Activated CD4-positive, alpha-beta memory T cell treated with anti-CD3 and anti-CD28 coated beads for 36 hours (primary cell): ENCODE data around the gene MALRD1. TPM values are rescaled to one million over a fixed set of nuclear protein-coding genes. Genes with fewer than 3 reads are reported as not detected.
"Not testable (repeated sequence)": the region's sequence is repeated elsewhere in the genome, so short reads cannot be mapped to it uniquely, and the experiment has no call there.

Source experiments
- CTCF ChIA-PET: fragments of 350-600 bp; sonication (Branson Sonifier 250); formaldehyde crosslinking; loops from one replicate; lab custom pipeline; 2021; ENCODE audit warnings: antibody characterized with exemption, inconsistent platforms; lab: Charles Lee
- POLR2A ChIA-PET: fragments of 350-600 bp; sonication (Branson Sonifier 250); formaldehyde crosslinking; loops from one replicate; lab custom pipeline; 2021; ENCODE audit warnings: antibody characterized with exemption; lab: Charles Lee
- DNase-seq: peaks from one replicate; pipeline ENCODE4 v3.0.0-alpha.2; 2020
- H3K27ac Mint-ChIP-seq: one replicate; pipeline ENCODE4 v1.8.0; 2021; ENCODE audit warnings: mixed read lengths
- H3K27me3 Mint-ChIP-seq: one replicate; pipeline ENCODE4 v1.8.0; 2021; ENCODE audit warnings: mixed read lengths
- H3K36me3 Mint-ChIP-seq: one replicate; pipeline ENCODE4 v1.8.0; 2021; ENCODE audit warnings: mixed read lengths
- H3K4me1 Mint-ChIP-seq: one replicate; pipeline ENCODE4 v1.8.0; 2021; ENCODE audit warnings: low read depth, mixed read lengths
- H3K4me3 Mint-ChIP-seq: one replicate; pipeline ENCODE4 v1.8.0; 2021; ENCODE audit warnings: mild to moderate bottlenecking, mixed read lengths
- H3K9me3 Mint-ChIP-seq: one replicate; pipeline ENCODE4 v1.8.0; 2021; ENCODE audit warnings: mixed read lengths
- intact Hi-C: fragments of 100-400 bp; cut with micrococcal nuclease; formaldehyde crosslinking; loops from one replicate; pipeline ENCODE4 v1.15.1; 2023
- total RNA-seq, 2 experiments: library from RNA; stranded (reverse); gene quantifications; one replicate each; pipeline ENCODE4 v1.2.3, GENCODE V29; 2021

Gene MALRD1
- total RNA-seq, 2 experiments from 2014 or later = not detected

GRCh38 chr10:19767876-19768275 is 719.3 kb downstream of the MALRD1 start:
- POLR2A ChIA-PET = no interaction called here
- Mint-ChIP-seq H3K27me3 (no peaks in the 10 kb centered on the region), H3K4me1 (no peaks in the 10 kb centered on the region), H3K4me3 (no peak overlapping the region), H3K9me3 (no peaks in the 10 kb centered on the region), H3K36me3 (no peaks in the 10 kb centered on the region), H3K27ac (no peak overlapping the region)
- intact Hi-C loops = no loop called here
- no peak for DNase-seq
- CTCF ChIA-PET = no interaction called here

DNA sequence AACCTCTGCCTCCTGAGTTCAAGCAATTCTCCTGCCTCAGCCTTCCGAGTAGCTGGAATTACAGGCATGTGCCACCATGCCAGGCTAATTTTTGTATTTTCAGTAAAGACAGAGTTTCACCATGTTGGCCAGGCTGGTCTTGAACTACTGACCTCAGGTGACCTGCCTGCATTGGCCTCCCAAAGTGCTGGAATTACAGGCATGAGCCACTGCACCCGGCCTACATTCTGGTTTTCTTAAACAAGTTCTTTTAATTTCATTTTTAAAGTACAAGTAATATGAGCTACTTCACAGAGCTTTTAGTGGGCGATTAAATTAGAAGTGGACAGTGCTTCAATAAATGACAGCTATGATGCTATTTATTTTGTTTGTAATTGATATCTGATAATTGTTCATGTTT is 721.2 kb downstream of the MALRD1 start:
- H3K4me1 Mint-ChIP-seq, H3K36me3 Mint-ChIP-seq, H3K9me3 Mint-ChIP-seq, intact Hi-C loops, DNase-seq, H3K4me3 Mint-ChIP-seq, POLR2A ChIA-PET, H3K27me3 Mint-ChIP-seq, H3K27ac Mint-ChIP-seq: not testable (repeated sequence)
- CTCF ChIA-PET = interaction anchor here (0.6 kb wide), 1 partner anchor 24 kb away, joined by 5 read pairs; no protein-coding TSS in a partner anchor

- ChIA-PET CTCF (no interaction called here), POLR2A (no interaction called here)
- no peak overlapping the region for H3K27ac Mint-ChIP-seq
- H3K9me3 Mint-ChIP-seq = peaks cover 2% of the 10 kb centered on the region
- intact Hi-C loops = no loop called here
- H3K27me3 Mint-ChIP-seq = no peaks in the 10 kb centered on the region
- no peaks in the 10 kb centered on the region for H3K4me1 Mint-ChIP-seq
- no peaks in the 10 kb centered on the region for H3K36me3 Mint-ChIP-seq
- DNase-seq = no peak
- H3K4me3 Mint-ChIP-seq = no peak overlapping the region
Measured at GRCh38 chr10:19772972-19773371, 724.4 kb downstream of the MALRD1 start.

- ChIA-PET CTCF (no interaction called here), POLR2A (no interaction called here)
- no peaks in the 10 kb centered on the region for H3K27me3 Mint-ChIP-seq
- no peak for DNase-seq
- H3K36me3 Mint-ChIP-seq = no peaks in the 10 kb centered on the region
- no peak overlapping the region for H3K4me3 Mint-ChIP-seq
- intact Hi-C loops = no loop called here
- H3K9me3 Mint-ChIP-seq = peaks cover 2% of the 10 kb centered on the region
- H3K27ac Mint-ChIP-seq = no peak overlapping the region
- H3K4me1 Mint-ChIP-seq = no peaks in the 10 kb centered on the region
Measured at GRCh38 chr10:19775296-19775695, 726.7 kb downstream of the MALRD1 start.

DNA sequence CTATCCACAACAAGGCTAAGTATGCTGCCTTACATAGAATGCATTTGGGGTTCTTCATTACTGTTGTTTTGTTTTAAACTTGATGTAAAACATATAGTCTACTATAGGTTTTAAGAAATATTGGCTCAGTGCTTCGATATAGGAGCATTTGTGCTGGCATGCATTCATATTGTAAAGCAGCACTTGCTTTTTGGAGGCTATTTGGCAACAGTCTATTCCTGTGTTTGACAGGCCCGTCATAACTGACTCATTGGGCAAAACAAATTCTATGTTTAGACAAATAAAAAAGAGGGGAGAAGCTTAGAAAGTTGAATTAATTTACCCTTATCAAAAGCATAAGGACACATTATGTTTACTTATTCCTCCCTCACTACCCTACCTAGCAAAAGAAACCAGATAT is 729.2 kb downstream of the MALRD1 start:
- ChIA-PET POLR2A (no interaction called here), CTCF (no interaction called here)
- H3K4me1 Mint-ChIP-seq = no peaks in the 10 kb centered on the region
- no peak for DNase-seq
- H3K4me3 Mint-ChIP-seq = no peak overlapping the region
- H3K9me3 Mint-ChIP-seq = peaks cover 2% of the 10 kb centered on the region
- no peaks in the 10 kb centered on the region for H3K27me3 Mint-ChIP-seq
- H3K36me3 Mint-ChIP-seq = no peaks in the 10 kb centered on the region
- intact Hi-C loops = no loop called here
- H3K27ac Mint-ChIP-seq = no peak overlapping the region

- H3K27ac Mint-ChIP-seq = no peak overlapping the region
- no peaks in the 10 kb centered on the region for H3K27me3 Mint-ChIP-seq
- no peaks in the 10 kb centered on the region for H3K4me1 Mint-ChIP-seq
- intact Hi-C loops = no loop called here
- no peaks in the 10 kb centered on the region for H3K36me3 Mint-ChIP-seq
- ChIA-PET POLR2A (no interaction called here), CTCF (no interaction called here)
- H3K9me3 Mint-ChIP-seq = peaks cover 2% of the 10 kb centered on the region
- no peak for DNase-seq
- no peak overlapping the region for H3K4me3 Mint-ChIP-seq
Measured at GRCh38 chr10:19778996-19779395, 730.4 kb downstream of the MALRD1 start.

GRCh38 chr10:19782430-19783089 is 734.0 kb downstream of the MALRD1 start:
- no peak overlapping the region for H3K4me3 Mint-ChIP-seq
- H3K27ac Mint-ChIP-seq = no peak overlapping the region
- H3K27me3 Mint-ChIP-seq = no peaks in the 10 kb centered on the region
- intact Hi-C loops = no loop called here
- no peaks in the 10 kb centered on the region for H3K36me3 Mint-ChIP-seq
- peaks cover 2% of the 10 kb centered on the region for H3K9me3 Mint-ChIP-seq
- no peak for DNase-seq
- CTCF ChIA-PET = no interaction called here
- POLR2A ChIA-PET = no interaction called here
- no peaks in the 10 kb centered on the region for H3K4me1 Mint-ChIP-seq

DNA sequence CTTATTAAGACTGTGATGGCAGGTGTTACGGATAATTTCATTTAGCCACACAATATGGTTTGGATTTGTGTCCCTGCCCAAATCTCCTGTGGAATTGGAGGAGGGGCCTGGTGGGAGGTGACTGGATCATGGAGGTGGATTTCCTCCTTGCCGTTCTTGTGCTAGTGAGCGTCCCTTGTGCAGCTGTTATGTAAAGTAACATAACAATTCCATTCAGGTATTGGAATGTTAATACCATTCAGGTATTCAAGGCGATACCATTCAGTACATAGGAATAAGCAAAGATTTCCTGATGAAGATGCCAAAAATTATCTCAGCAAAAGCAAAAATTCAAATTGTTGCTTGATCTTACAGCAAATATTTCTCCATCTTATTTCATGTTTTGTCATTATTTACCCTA is 735.1 kb downstream of the MALRD1 start:
- DNase-seq = no peak
- Mint-ChIP-seq H3K27ac (no peak overlapping the region), H3K36me3 (no peaks in the 10 kb centered on the region), H3K4me3 (no peak overlapping the region), H3K4me1 (no peaks in the 10 kb centered on the region), H3K9me3 (peaks cover 2% of the 10 kb centered on the region), H3K27me3 (no peaks in the 10 kb centered on the region)
- intact Hi-C loops = no loop called here
- ChIA-PET CTCF (no interaction called here), POLR2A (no interaction called here)
